ENCODE measurements around the gene ANHX. TPM values are rescaled to one million over a fixed set of nuclear protein-coding genes. Genes with fewer than 3 reads are reported as not detected.

ANHX gene
- total RNA-seq, 4 donors from 2014 or later: not detected

DNA sequence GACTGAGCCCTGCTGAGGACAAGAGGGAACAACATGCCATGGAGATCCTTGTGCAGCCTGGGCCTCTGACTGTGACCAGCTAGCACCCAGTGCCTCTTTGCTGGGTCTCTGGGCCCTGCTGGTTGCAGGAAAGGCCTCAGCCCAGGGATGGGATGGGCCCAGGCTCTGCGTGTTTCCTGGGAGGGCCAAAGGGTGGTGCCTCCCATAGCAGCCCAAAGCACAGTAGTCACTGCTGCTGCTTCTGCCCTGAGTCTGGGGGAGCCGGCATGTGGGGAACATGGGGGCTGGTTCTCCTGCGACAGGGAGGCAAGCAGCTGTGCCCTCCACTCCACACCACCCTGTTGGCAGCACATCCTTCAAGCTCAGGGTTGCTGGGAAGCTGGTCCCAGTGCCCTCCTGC, 18.5 kb downstream of the ANHX start:
- no peaks in the 10 kb centered on the region for H3K27me3 ChIP-seq
- no peak for DNase-seq
- no peak overlapping the region for H3K4me3 ChIP-seq
- TF ChIP-seq CTCF (IDR thresholded peaks at IDR 0.05): no peak
- no peak for TF ChIP-seq POLR2A (IDR thresholded peaks at IDR 0.05)
- no peaks in the 10 kb centered on the region for H3K36me3 ChIP-seq
- peaks cover 0 to 40% (median 15%) of the 10 kb centered on the region in 4 donors for H3K9me3 ChIP-seq
- no peaks in the 10 kb centered on the region for H3K4me1 ChIP-seq
- no peak overlapping the region for H3K27ac ChIP-seq

- Histone ChIP-seq H3K36me3 (no peaks in the 10 kb centered on the region), H3K9me3 (peaks cover 0 to 48% (median 22%) of the 10 kb centered on the region in 4 donors), H3K4me1 (no peaks in the 10 kb centered on the region), H3K4me3 (no peak overlapping the region), H3K27me3 (no peaks in the 10 kb centered on the region), H3K27ac (no peak overlapping the region)
- no peak for DNase-seq
- TF ChIP-seq POLR2A (IDR thresholded peaks at IDR 0.05) (no peak), CTCF (IDR thresholded peaks at IDR 0.05) (no peak)
These were observed 20.0 kb downstream of the ANHX start for GRCh38 chr12:133215724-133216123.

DNA sequence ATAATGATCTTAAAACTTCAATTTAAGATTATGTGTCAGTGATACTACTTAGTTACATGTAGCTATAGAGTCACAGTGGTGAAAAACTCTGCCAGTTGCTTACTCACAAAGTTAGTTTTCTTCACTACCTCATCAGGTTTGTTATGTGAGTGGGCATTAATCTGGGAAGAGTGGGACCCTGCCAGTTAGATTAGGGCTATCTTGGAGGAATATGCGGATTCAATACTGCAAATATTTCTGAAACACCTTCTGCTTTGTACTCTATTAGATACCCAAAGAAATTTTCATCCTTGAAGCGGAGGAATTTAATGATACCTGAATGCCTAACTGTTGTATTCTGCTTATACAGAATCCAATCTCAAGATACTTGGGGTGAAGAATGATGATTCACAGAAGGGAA, 29.3 kb downstream of the ANHX start:
- no peak for DNase-seq
- TF ChIP-seq CTCF (IDR thresholded peaks at IDR 0.05): no peak
- no peak for TF ChIP-seq POLR2A (IDR thresholded peaks at IDR 0.05)
- peaks cover 0 to 99% (median 61%) of the 10 kb centered on the region in 4 donors for H3K9me3 ChIP-seq
- no peak overlapping the region for H3K27ac ChIP-seq
- no peaks in the 10 kb centered on the region for H3K27me3 ChIP-seq
- peaks cover 0 to 20% (median 0%) of the 10 kb centered on the region in 3 donors for H3K36me3 ChIP-seq
- H3K4me1 ChIP-seq: no peaks in the 10 kb centered on the region
- no peak overlapping the region for H3K4me3 ChIP-seq

DNA sequence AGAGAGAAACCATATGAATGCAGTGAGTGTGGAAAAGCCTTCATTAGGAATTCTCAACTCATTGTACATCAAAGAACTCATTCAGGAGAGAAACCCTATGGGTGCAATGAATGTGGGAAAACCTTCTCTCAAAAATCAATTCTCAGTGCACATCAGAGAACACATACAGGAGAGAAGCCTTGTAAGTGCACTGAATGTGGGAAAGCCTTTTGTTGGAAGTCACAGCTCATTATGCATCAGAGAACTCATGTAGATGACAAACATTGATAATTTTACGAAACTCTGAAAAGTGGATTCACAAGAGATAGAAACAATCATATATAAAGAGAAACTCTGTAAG, 31.4 kb downstream of the ANHX start:
- Histone ChIP-seq H3K36me3 (peaks cover 0 to 34% (median 0%) of the 10 kb centered on the region in 3 donors), H3K27ac (no peak overlapping the region), H3K9me3 (peaks cover 0 to 95% (median 52%) of the 10 kb centered on the region in 4 donors), H3K4me1 (no peaks in the 10 kb centered on the region), H3K4me3 (no peak overlapping the region), H3K27me3 (no peaks in the 10 kb centered on the region)
- TF ChIP-seq POLR2A (IDR thresholded peaks at IDR 0.05) (no peak), CTCF (IDR thresholded peaks at IDR 0.05) (no peak)
- no peak for DNase-seq

GRCh38 chr12:133203344-133204263, 32.1 kb downstream of the ANHX start:
- H3K27ac ChIP-seq: no peak overlapping the region
- TF ChIP-seq POLR2A (IDR thresholded peaks at IDR 0.05): no peak
- no peak for TF ChIP-seq CTCF (IDR thresholded peaks at IDR 0.05)
- DNase-seq: no peak
- H3K9me3 ChIP-seq: peaks cover 0 to 89% (median 49%) of the 10 kb centered on the region in 4 donors
- H3K4me3 ChIP-seq: no peak overlapping the region
- no peaks in the 10 kb centered on the region for H3K4me1 ChIP-seq
- H3K27me3 ChIP-seq: no peaks in the 10 kb centered on the region
- peaks cover 0 to 34% (median 0%) of the 10 kb centered on the region in 3 donors for H3K36me3 ChIP-seq
